Measurements from ENCODE around the gene NCOA7.

- TF ChIP-seq CTCF (IDR thresholded peaks at IDR 0.05) = no peak
- TF ChIP-seq POLR2A (IDR thresholded peaks at IDR 0.05) = no peak
These were observed 168.3 kb downstream of the NCOA7 start for GRCh38 chr6:125959041-125959440.
